Breast epithelium (tissue), 3 donors: ENCODE data around the gene POR.

Experiments
- POLR2A ChIP-seq: fragments of 450-650 bp; IDR thresholded peaks from one replicate; pipeline ENCODE4 v1.6.1; 2016; ENCODE audit warnings: antibody characterized with exemption, mild to moderate bottlenecking, moderate library complexity
- TF ChIP-seq, protein P1 (sequence below), 3 donors: fragments of 450-650 bp; IDR thresholded peaks; one replicate each; pipeline ENCODE4 v1.5.1; 2016 to 2017; ENCODE audit warnings: antibody characterized with exemption in 3 of 3, mild to moderate bottlenecking in 3 of 3, moderate library complexity in 3 of 3

DNA sequence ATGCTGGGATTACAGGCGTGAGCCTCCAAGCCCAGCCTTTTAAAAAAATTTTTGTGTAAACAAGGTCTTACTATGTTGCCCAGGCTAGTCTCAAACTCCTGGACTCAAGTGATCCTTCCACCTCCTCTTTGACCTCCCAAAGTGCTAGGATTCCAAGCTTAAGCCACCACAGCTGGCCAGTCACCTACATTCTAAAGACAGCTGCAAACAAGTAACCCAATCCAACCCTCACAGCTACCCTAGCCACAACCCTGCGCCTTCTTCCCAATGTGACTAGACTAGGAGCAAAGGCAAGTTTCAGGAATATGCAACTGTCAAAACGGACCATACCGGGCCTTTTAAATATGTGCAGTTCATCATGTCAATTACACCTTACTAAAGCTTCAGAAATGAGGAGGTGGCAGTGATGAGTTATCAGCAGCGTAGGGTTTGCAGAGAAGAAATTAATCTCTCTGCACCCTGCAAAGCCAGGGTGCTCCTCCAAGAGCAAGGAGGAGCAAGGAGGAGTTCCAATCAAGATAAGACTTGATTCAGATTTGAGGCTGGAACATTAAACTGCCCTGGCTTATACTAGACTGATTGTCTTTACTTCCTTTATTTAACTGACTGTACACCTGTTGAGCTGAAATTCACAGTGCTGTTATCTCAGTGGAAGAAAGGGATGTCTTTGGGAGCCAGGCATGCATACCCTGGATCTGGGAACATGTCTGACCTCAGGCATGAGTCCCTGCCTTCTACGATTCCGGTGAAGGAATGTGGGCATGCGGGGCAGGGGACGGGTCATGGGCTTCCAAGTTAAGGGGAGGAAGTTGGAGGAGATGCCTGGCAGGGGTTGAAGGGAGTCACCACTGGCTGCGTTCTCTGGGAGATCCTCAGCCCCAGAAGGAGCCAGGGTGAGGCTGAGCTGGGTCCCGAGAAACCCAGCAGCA, 95.0 kb downstream of the POR start:
- TF ChIP-seq, protein P1, sequence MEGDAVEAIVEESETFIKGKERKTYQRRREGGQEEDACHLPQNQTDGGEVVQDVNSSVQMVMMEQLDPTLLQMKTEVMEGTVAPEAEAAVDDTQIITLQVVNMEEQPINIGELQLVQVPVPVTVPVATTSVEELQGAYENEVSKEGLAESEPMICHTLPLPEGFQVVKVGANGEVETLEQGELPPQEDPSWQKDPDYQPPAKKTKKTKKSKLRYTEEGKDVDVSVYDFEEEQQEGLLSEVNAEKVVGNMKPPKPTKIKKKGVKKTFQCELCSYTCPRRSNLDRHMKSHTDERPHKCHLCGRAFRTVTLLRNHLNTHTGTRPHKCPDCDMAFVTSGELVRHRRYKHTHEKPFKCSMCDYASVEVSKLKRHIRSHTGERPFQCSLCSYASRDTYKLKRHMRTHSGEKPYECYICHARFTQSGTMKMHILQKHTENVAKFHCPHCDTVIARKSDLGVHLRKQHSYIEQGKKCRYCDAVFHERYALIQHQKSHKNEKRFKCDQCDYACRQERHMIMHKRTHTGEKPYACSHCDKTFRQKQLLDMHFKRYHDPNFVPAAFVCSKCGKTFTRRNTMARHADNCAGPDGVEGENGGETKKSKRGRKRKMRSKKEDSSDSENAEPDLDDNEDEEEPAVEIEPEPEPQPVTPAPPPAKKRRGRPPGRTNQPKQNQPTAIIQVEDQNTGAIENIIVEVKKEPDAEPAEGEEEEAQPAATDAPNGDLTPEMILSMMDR (IDR thresholded peaks at IDR 0.05): no peak
- TF ChIP-seq POLR2A: no peak
